B cell (primary cell): ENCODE measurements around the gene ADARB2.

Source experiments
- CTCF ChIP-seq: fragments of 200-600 bp; IDR thresholded peaks from one replicate; pipeline ENCODE4 v1.8.0; 2022; ENCODE audit warnings: antibody characterized with exemption, mild to moderate bottlenecking
- EZH2 ChIP-seq: IDR thresholded peaks from 2 replicates; pipeline ENCODE4 v1.6.1; 2012; ENCODE audit warnings: borderline replicate concordance, low read depth, mild to moderate bottlenecking, moderate library complexity, low read length; ENCODE audit not compliant: insufficient read depth, poor library complexity, severe bottlenecking

- TF ChIP-seq CTCF (no peak), EZH2 (no peak)
Observed at GRCh38 chr10:1536341-1536740, 201.0 kb downstream of the ADARB2 start.
